GM12874 (cell line): ENCODE results near the gene TEAD2.

Experiments
- CTCF ChIP-seq: IDR thresholded peaks from 2 replicates; pipeline ENCODE4 v1.5.1; 2011; ENCODE audit warnings: low read depth, mild to moderate bottlenecking, control low read depth, low read length, moderate library complexity; ENCODE audit not compliant: insufficient read depth

Gene TEAD2

GRCh38 chr19:49333418-49333805, 28.8 kb downstream of the TEAD2 start:
- no peak for TF ChIP-seq CTCF

GRCh38 chr19:49331616-49332055, 30.6 kb downstream of the TEAD2 start:
- TF ChIP-seq CTCF: no peak

GRCh38 chr19:49328741-49329140, 33.5 kb downstream of the TEAD2 start:
- TF ChIP-seq CTCF: no peak

- TF ChIP-seq CTCF: peak; percentile 63
These were observed 34.2 kb downstream of the TEAD2 start for GRCh38 chr19:49327878-49328544.

- no peak for TF ChIP-seq CTCF
These were observed 36.0 kb downstream of the TEAD2 start for GRCh38 chr19:49326165-49326704.

- no peak for TF ChIP-seq CTCF
These were observed 37.2 kb downstream of the TEAD2 start, which contains the start of gene SLC6A16 for GRCh38 chr19:49324801-49325576. SLC6A16 (minus strand) TSS chr19:49325191; CDS start chr19:49311347, 13,844 bp downstream.

- no peak for TF ChIP-seq CTCF
These were observed 43.9 kb downstream of the TEAD2 start for GRCh38 chr19:49318296-49318695.
